Ishikawa (cell line): ENCODE data around the gene SRD5A1.

ENCODE experiments used
- CEBPB ChIP-seq: IDR thresholded peaks from 2 replicates; pipeline ENCODE4 v1.6.1; 2012
- CREB1 ChIP-seq: IDR thresholded peaks from 2 replicates; pipeline ENCODE4 v1.6.1; 2012; ENCODE audit warnings: low read depth
- EGR1 ChIP-seq: IDR thresholded peaks from 2 replicates; pipeline ENCODE4 v1.6.1; 2012
- EP300 ChIP-seq: IDR thresholded peaks from 2 replicates; pipeline ENCODE4 v1.6.1; 2012; ENCODE audit warnings: borderline replicate concordance
- FOXM1 ChIP-seq: IDR thresholded peaks from 2 replicates; pipeline ENCODE4 v1.6.1; 2012; ENCODE audit warnings: low read depth, borderline replicate concordance
- MAX ChIP-seq: IDR thresholded peaks from 2 replicates; pipeline ENCODE4 v1.6.1; 2012
- NFIC ChIP-seq: IDR thresholded peaks from 2 replicates; pipeline ENCODE4 v1.6.1; 2012
- RAD21 ChIP-seq: IDR thresholded peaks from 2 replicates; pipeline ENCODE4 v1.6.1; 2012; ENCODE audit warnings: low read depth
- REST ChIP-seq: IDR thresholded peaks from 2 replicates; pipeline ENCODE4 v1.6.1; 2012; ENCODE audit warnings: low read depth, mild to moderate bottlenecking
- TAF1 ChIP-seq: IDR thresholded peaks from 2 replicates; pipeline ENCODE4 v1.6.1; 2012; ENCODE audit warnings: low read depth, mild to moderate bottlenecking
- TCF12 ChIP-seq: IDR thresholded peaks from 2 replicates; pipeline ENCODE4 v1.6.1; 2012; ENCODE audit warnings: low read depth
- TEAD4 ChIP-seq: IDR thresholded peaks from 2 replicates; pipeline ENCODE4 v1.6.1; 2012
- USF1 ChIP-seq: IDR thresholded peaks from 2 replicates; pipeline ENCODE4 v1.6.1; 2012
- YY1 ChIP-seq: IDR thresholded peaks from 2 replicates; pipeline ENCODE4 v1.6.1; 2012; ENCODE audit warnings: low read depth
- ZBTB7A ChIP-seq: IDR thresholded peaks from 2 replicates; pipeline ENCODE4 v1.6.1; 2012; ENCODE audit warnings: low read depth

The SRD5A1 gene

GRCh38 chr5:6683241-6683640 lies 50.0 kb downstream of the SRD5A1 start:
- TF ChIP-seq CEBPB, result no peak
- TF ChIP-seq MAX, result no peak
- TF ChIP-seq TEAD4, result no peak
- TF ChIP-seq TCF12, result no peak
- no peak for TF ChIP-seq TAF1
- TF ChIP-seq RAD21, result no peak
- no peak for TF ChIP-seq USF1
- no peak for TF ChIP-seq NFIC
- no peak for TF ChIP-seq REST
- TF ChIP-seq EP300, result no peak

- TF ChIP-seq TAF1, result no peak
Observed at GRCh38 chr5:6684075-6684474, 50.8 kb downstream of the SRD5A1 start.

- no peak for TF ChIP-seq REST
Observed at GRCh38 chr5:6686501-6686900, 53.3 kb downstream of the SRD5A1 start.

GRCh38 chr5:6686915-6687409 lies 53.7 kb downstream of the SRD5A1 start:
- TF ChIP-seq RAD21, result no peak
- TF ChIP-seq CREB1, result no peak
- no peak for TF ChIP-seq MAX
- peak; percentile 72 for TF ChIP-seq TEAD4
- TF ChIP-seq USF1, result no peak
- 0 out of 2 replicates have a peak, but pooled peaks have one; percentile 16 for TF ChIP-seq TCF12
- TF ChIP-seq NFIC, result no peak
- TF ChIP-seq EGR1, result no peak
- TF ChIP-seq YY1, result no peak
- peak; percentile 95 for TF ChIP-seq REST
- no peak for TF ChIP-seq FOXM1
- TF ChIP-seq TAF1, result no peak

- TF ChIP-seq EP300, result no peak
- no peak for TF ChIP-seq FOXM1
- no peak for TF ChIP-seq EGR1
- TF ChIP-seq YY1, result no peak
- no peak for TF ChIP-seq ZBTB7A
- no peak for TF ChIP-seq CREB1
Observed at GRCh38 chr5:6687505-6687904, 54.3 kb downstream of the SRD5A1 start.

- TF ChIP-seq TCF12 (no peak), EGR1 (no peak), CREB1 (no peak), REST (no peak), MAX (no peak), NFIC (no peak), USF1 (no peak), TEAD4 (no peak), TAF1 (no peak), RAD21 (no peak), YY1 (no peak), ZBTB7A (no peak), EP300 (no peak), FOXM1 (no peak), CEBPB (no peak)
Observed at GRCh38 chr5:6692906-6693305, 59.7 kb downstream of the SRD5A1 start.
